ENCODE data around the gene KIRREL1. TPM values are rescaled to one million over a fixed set of nuclear protein-coding genes. Genes with fewer than 3 reads are reported as not detected.
A peak's percentile ranks its signal among the peaks of the same experiment; 100 is the strongest.

The KIRREL1 gene
- total RNA-seq, 1 donor from 2014 or later, result 39.5 TPM

- Histone ChIP-seq H3K36me3 (no peaks in the 10 kb centered on the region), H2AFZ (replicated peaks) (no peak overlapping the region), H3K4me3 (no peak overlapping the region), H3K9ac (no peak overlapping the region), H3K27me3 (no peaks in the 10 kb centered on the region), H3K4me2 (peak overlapping the region; percentile 24), H3K4me1 (peaks cover 83% of the 10 kb centered on the region), H4K20me1 (ENCODE audit: low read depth) (no peaks in the 10 kb centered on the region), H3F3A (ENCODE audit: low read depth) (peaks cover 69% of the 10 kb centered on the region), H3K27ac (no peak overlapping the region), H3K79me2 (ENCODE audit: low read depth) (no peaks in the 10 kb centered on the region), H3K9me3 (ENCODE audit: low read depth) (no peaks in the 10 kb centered on the region)
- DNase-seq (ENCODE audit: low spot score), result no peak
- no peaks in the 10 kb centered on the region for H3K9me3 Mint-ChIP-seq
- TF ChIP-seq EZH2phosphoT487 (IDR thresholded peaks at IDR 0.05) (no peak), CTCF (IDR thresholded peaks at IDR 0.05) (no peak), EZH2 (IDR thresholded peaks at IDR 0.05) (no peak)
- no peak overlapping the region for H3K27ac Mint-ChIP-seq
- H3K36me3 Mint-ChIP-seq, result peaks cover 5% of the 10 kb centered on the region
- H3K27me3 Mint-ChIP-seq (ENCODE audit: insufficient read depth, low read depth), result peaks cover 15% of the 10 kb centered on the region
- peaks cover 64% of the 10 kb centered on the region for H3K4me1 Mint-ChIP-seq
- no peak overlapping the region for H3K4me3 Mint-ChIP-seq
These were observed 108.5 kb downstream of the KIRREL1 start for GRCh38 chr1:158101927-158102326.

- Histone ChIP-seq H3K27me3 (no peaks in the 10 kb centered on the region), H3K9me3 (ENCODE audit: low read depth) (no peaks in the 10 kb centered on the region), H3K36me3 (no peaks in the 10 kb centered on the region), H3K4me3 (no peak overlapping the region), H3K9ac (no peak overlapping the region), H3K4me2 (peak overlapping the region; percentile 65), H3F3A (ENCODE audit: low read depth) (peaks cover 81% of the 10 kb centered on the region), H3K27ac (peak overlapping the region; percentile 69), H4K20me1 (ENCODE audit: low read depth) (no peaks in the 10 kb centered on the region), H3K4me1 (peaks cover 93% of the 10 kb centered on the region), H3K79me2 (ENCODE audit: low read depth) (no peaks in the 10 kb centered on the region), H2AFZ (replicated peaks) (no peak overlapping the region)
- Mint-ChIP-seq H3K4me3 (no peak overlapping the region), H3K36me3 (no peaks in the 10 kb centered on the region), H3K4me1 (peaks cover 72% of the 10 kb centered on the region), H3K27me3 (ENCODE audit: insufficient read depth, low read depth) (peaks cover 18% of the 10 kb centered on the region), H3K9me3 (peaks cover 3% of the 10 kb centered on the region), H3K27ac (no peak overlapping the region)
- TF ChIP-seq CTCF (IDR thresholded peaks at IDR 0.05) (no peak), EZH2 (IDR thresholded peaks at IDR 0.05) (no peak), EZH2phosphoT487 (IDR thresholded peaks at IDR 0.05) (no peak)
- DNase-seq (ENCODE audit: low spot score), result no peak
These were observed 109.6 kb downstream of the KIRREL1 start for GRCh38 chr1:158102881-158103674.

- H3K4me3 Mint-ChIP-seq, result no peak overlapping the region
- Histone ChIP-seq H3K9ac (no peak overlapping the region), H4K20me1 (ENCODE audit: low read depth) (no peaks in the 10 kb centered on the region), H3K36me3 (no peaks in the 10 kb centered on the region), H3F3A (ENCODE audit: low read depth) (peaks cover 85% of the 10 kb centered on the region), H3K9me3 (ENCODE audit: low read depth) (no peaks in the 10 kb centered on the region), H3K27ac (peak overlapping the region; percentile 69), H3K4me1 (peaks cover 87% of the 10 kb centered on the region), H3K4me3 (peak overlapping the region; percentile 5), H2AFZ (replicated peaks) (no peak overlapping the region), H3K4me2 (peak overlapping the region; percentile 65), H3K79me2 (ENCODE audit: low read depth) (no peaks in the 10 kb centered on the region), H3K27me3 (no peaks in the 10 kb centered on the region)
- peaks cover 9% of the 10 kb centered on the region for H3K9me3 Mint-ChIP-seq
- no peak for TF ChIP-seq EZH2phosphoT487 (IDR thresholded peaks at IDR 0.05)
- TF ChIP-seq EZH2 (IDR thresholded peaks at IDR 0.05), result no peak
- TF ChIP-seq CTCF (IDR thresholded peaks at IDR 0.05), result no peak
- H3K27ac Mint-ChIP-seq, result no peak overlapping the region
- peaks cover 15% of the 10 kb centered on the region for H3K27me3 Mint-ChIP-seq (ENCODE audit: insufficient read depth, low read depth)
- DNase-seq (ENCODE audit: low spot score), result peak; percentile 69
- peaks cover 67% of the 10 kb centered on the region for H3K4me1 Mint-ChIP-seq
- no peaks in the 10 kb centered on the region for H3K36me3 Mint-ChIP-seq
These were observed 110.5 kb downstream of the KIRREL1 start for GRCh38 chr1:158103861-158104522.

Data from neural progenitor cell (in vitro differentiated cells).